Measurements from ENCODE around the gene PTH2R.
"Not testable (repeated sequence)": the region's sequence is repeated elsewhere in the genome, so short reads cannot be mapped to it uniquely, and the experiment has no call there.

DNA sequence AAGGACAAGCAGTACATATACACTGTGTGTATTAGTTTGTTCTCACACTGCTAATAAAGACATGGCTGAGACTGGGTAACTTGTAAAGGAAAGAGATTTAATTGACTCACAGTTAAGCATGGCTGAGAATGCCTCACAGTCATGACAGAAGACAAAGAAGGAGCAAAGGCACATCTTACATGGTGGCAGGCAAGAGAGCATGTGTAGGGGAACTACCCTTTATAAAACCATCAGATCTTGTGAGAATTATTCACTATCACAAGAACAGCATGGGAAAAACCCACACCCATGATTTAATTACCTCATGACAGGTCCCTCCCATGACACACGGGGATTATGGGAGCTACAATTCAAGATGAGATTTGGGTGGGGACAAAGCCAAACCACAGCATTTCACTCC is 129.0 kb downstream of the PTH2R start:
- TF ChIP-seq, protein P1, sequence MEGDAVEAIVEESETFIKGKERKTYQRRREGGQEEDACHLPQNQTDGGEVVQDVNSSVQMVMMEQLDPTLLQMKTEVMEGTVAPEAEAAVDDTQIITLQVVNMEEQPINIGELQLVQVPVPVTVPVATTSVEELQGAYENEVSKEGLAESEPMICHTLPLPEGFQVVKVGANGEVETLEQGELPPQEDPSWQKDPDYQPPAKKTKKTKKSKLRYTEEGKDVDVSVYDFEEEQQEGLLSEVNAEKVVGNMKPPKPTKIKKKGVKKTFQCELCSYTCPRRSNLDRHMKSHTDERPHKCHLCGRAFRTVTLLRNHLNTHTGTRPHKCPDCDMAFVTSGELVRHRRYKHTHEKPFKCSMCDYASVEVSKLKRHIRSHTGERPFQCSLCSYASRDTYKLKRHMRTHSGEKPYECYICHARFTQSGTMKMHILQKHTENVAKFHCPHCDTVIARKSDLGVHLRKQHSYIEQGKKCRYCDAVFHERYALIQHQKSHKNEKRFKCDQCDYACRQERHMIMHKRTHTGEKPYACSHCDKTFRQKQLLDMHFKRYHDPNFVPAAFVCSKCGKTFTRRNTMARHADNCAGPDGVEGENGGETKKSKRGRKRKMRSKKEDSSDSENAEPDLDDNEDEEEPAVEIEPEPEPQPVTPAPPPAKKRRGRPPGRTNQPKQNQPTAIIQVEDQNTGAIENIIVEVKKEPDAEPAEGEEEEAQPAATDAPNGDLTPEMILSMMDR (conservative IDR thresholded peaks at IDR 0.05; ENCODE audit: low read depth, low read length): not testable (repeated sequence)
- TF ChIP-seq EZH2phosphoT487 (IDR thresholded peaks at IDR 0.05; ENCODE audit: borderline replicate concordance, low read length); EZH2 (IDR thresholded peaks at IDR 0.05; ENCODE audit: low read length, unreplicated experiment): not testable (repeated sequence)
